Stimulated activated CD4-positive, alpha-beta T cell treated with anti-CD3 and anti-CD28 coated beads, Interleukin-2, amount 100 ng/mL, for 24 hours (primary cell): Measurements from ENCODE around the gene KRT31.
"Not testable (repeated sequence)": the region's sequence is repeated elsewhere in the genome, so short reads cannot be mapped to it uniquely, and the experiment has no call there.

ENCODE experiments used
- DNase-seq, 2 donors: peaks; one replicate each; pipeline ENCODE4 v3.0.0-alpha.2; 2020

The KRT31 gene

DNA sequence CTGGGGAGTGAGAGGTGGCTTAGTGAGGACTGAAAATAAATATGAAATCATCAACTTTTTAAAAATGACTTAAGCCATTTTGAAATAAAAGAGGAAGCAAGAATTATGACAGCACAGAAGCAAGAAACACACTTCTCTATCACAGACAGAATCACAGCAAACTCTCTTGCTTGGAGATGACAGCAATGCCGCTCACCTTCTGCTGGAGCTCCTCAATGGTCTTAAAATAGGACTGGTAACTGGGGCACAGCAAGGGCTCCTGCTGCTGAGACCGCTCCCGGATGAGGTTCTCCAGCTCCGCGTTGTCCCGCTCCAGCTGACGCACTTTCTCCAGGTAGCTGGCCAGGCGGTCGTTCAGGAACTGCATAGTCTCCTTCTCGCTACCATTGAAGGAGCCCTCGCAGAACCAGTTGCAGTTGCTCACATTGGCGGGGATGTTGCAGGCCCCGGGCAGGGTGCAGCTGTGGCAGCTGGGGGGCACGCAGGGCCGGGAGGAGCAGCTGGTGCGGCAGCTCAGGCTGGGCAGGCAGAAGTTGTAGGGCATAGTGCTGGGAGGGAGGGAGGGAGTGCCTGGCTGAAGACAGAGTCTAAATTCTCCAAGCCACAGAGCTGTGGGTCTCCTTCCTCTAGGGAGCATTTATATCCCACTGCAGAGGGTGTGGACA, at the start of gene KRT31:
Gene KRT31 (minus strand): TSS at position 613 of the 665 bp plus-strand sequence. CDS start 69 bp downstream, at position 544.
- peak in 1 of 2 donors; percentile 13 for DNase-seq

DNA sequence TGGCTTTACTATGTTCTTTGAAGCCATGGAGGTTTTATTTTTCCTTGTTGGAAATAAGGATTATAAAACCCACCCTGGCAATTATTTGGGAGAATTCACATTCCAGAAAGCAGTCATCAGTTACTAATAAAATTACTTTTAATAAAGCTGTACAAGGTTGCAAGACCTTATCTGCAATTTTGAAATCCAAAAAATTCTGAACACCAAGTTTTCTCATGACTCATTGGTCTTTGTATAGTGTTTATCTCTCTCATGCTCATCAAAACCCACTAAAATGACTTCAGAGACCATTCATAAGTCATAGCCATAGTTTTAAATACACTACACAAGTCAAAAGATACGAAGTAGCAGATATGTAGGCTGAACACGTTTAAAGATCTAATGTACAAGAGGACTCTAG, 49.4 kb upstream of the KRT31 start:
- DNase-seq, result no peak

DNA sequence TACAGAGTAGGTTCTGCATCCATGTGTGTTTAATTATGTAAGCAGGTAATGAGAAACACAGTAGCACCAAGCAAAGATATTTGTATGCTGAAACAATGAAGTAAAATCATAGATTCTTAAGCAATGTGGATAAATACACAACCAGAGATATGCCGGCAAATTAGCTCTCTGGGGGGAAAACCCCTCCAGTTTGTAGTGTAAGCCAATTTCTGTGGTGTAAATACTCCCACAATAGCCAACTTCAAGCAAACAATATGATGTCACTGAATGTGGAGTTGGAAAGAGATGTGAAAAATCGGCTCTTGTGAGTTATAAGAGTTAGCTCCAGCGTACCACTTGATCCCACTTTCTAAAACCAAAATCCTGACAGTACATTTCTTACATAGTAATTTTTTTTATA, 47.2 kb upstream of the KRT31 start:
- DNase-seq, result no peak

DNA sequence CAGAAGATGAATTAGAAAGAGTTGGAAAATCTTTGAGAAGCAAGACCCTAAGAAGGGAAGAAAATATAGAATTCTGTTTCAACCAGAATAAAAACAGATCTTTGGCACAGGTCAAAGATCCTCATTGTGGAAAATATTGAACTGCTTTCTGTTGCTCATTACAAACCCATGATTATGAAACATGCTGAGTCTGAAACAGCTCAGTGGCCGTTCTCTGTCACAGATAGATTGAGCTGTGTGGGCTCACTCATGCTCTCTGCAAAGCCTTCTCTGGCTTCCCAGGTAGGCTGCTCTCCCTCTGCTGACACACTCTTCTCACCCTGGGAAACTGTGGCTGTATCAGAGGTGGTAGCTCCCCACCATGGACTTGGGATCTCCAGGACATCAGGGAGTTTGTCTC, 46.8 kb upstream of the KRT31 start:
- no peak for DNase-seq

DNA sequence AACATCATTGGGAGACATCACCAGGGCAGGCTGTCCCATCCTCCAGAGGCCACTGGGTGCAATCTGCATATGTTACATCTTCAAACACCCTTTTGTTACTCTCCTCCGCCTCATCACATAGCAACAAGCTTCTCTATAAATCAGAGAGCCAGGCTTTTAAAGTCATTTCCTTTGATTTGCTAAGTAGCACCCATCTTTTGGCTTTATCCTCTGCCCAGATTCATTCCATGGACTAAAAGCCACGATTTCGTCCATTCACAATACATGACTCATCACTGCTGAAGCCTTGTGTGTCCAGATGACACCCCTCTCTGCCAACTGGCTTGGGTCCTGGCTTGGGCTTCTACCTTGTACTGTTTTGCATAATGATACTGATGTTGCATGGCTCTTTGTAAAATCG, 45.3 kb upstream of the KRT31 start:
- no peak for DNase-seq

DNA sequence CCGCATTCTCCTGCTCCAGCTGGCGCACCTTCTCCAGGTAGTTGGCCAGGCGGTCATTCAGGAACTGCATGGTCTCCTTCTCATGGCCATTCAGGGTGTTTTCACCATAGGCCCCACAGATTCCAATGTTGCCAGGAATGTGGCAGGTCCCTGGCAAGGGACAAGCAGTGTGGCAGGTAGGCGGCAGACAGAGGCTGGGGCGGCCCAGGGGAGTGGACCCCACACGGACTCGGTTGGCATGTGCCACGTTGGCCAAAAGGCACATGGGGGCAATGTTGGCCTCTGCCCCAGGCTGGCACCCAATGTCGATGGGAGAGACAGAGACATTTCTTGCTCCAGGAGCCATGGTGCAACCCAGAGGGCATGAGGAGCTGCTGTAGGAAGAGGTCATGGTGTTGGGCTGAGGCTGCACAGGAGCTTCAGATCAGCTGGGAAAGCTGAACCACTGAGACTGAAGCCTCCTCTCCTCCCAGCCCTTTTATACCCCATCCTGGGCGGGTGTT, 43.2 kb upstream of the KRT31 start, which contains the start of gene KRT38:
Gene KRT38 (minus strand): TSS at position 453 of the 503 bp plus-strand sequence. CDS start 62 bp downstream, at position 391.
- DNase-seq, result no peak

DNA sequence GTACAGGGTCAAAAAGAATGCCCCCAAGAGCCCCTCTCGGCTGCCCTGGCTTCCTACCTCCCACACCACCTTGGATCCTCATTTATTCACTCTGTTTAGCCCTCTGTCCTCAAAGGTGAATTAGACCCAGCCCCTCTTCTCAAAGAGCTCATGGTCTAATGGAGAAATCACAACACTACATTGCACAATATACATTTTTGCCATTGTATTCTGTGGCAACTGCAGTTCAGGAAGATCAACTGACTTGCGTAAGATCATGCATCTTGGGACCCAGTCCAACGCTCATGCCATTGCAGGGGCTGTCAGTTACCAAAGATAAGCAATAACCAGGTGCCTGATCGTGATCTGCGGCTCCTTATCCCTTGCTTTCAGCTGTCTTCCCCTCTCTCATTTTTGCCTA, 42.0 kb upstream of the KRT31 start:
- no peak for DNase-seq

DNA sequence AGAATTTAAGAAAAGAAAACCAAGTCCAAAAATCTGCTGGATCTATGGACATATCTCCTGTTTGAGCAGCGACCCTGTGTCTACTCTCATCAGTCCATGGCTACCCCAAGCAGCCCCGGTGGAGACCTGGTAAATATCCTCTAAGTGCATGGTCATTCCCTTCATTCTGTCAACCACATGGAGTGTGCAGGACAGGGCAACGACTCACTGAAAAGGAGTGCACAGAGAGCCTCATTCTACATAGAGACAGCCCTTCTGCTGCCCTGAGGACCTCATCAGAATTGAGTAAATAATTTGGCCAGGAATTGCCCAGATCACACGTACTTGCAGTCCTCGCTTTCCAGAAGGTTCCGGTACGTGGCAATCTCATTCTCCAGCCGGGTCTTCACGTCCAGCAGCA, 40.4 kb upstream of the KRT31 start:
- DNase-seq, result no peak

DNA sequence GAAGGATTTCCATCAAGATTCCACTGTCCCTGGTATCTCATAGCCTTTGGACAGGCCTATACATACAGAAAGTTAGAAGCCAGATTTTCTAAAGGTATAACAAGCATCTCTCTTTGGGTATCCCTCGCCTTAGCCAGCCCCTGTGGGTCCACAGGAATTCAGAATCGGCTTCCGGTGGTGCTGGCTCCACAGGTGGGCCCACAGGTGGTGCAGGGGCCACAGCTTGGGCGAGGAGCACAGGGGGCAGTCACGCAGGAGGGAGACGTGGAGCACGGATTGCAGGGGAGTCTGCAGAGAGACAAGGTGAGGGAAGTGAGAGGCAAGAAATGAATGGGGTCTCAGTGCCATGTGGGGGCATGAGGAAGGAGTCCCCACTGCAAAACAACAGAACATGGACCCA, 39.8 kb upstream of the KRT31 start:
- DNase-seq, result no peak

DNA sequence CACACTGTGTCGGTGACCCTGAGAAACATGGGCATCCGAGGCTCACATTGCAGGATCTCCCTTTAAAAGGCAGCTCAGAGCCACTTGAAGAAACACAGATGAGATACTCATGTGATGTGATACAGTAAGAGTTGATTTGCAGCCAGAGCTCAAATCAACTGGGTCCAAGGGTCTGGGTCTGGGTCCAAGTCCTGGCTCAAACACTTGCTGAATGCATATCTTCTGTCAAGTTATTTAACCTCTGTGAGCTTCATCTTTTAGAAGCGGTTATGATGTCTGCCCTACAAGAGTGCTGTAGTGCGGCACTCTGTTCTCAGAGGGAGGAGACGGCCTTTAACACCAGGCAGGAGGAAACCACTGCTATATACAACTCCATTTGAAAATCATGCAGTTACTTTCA, 37.0 kb upstream of the KRT31 start:
- DNase-seq, result no peak

DNA sequence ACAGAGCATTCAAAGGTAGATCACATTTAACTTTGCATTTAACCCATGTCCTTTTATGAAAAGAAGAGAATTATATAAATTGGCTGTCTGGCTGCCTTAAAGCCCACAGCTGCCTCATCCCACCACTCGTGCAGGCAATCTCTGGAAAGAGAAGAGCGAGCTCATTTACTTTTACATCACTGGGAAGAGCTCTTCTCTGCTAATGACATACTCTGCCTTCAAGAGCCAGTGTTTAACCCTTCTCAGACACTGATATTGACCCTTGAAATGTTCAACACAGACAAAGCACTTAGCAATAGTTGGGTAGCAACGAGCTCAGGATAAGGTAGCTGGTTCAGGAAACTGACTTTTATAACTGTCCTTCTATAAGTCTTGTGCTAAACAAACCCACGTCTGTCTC, 36.6 kb upstream of the KRT31 start:
- DNase-seq, result no peak

DNA sequence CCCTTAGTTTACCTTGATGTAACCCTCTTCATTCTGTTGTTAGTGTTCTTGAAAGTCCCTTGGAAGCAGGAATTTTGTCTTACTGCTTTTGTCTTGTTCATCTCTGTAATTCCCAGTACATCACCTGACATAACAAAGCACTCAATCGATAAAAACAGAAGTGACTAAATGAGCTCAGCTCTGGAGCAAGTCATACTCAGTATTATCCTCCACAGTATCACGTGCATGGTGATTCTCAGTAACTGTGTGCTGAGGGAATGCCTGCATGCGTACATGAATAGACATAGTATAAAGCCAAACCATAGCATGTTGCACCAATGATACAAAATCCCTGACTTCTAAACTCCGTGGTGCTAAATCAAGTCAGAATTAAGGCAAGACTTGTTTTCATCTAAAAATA, 36.2 kb upstream of the KRT31 start:
- DNase-seq, result no peak

DNA sequence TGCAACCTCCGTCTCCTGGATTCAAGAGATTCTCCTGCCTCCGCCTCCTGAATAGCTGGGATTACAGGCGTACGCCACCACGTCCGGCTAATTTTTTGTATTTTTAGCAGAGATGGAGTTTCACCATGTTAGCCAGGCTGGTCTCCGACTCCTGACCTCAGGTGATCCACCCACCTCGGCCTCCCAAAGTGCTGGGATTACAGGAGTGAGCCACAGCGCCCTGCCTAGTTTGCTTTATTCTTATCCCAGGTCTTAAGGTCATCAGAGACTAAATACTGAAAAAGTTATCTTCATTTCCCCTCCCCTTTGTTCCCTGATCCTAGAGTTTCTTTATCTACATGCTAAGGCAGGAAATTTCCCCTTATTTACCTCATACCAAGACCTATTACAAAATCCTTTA, 33.0 kb upstream of the KRT31 start:
- DNase-seq, result not testable (repeated sequence)

DNA sequence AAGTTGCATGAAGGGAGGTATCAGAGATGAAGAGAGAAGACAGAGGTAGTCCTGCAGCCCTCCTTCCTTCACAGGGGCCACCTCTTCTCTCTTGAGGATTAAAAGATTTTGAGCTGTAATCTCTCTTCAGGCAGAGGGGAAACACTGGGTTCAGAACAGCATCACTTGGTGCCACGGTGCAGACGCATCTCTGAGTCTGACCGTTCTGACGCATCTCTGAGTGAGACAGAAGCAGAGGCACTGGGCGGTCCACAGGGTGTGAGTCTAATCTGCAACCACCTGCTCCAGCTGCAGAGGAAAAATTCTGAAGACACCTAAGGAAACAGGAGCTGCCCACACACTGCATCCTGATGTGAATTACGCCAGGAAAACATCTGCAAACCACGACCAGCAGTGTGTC, 32.3 kb upstream of the KRT31 start:
- DNase-seq, result no peak

DNA sequence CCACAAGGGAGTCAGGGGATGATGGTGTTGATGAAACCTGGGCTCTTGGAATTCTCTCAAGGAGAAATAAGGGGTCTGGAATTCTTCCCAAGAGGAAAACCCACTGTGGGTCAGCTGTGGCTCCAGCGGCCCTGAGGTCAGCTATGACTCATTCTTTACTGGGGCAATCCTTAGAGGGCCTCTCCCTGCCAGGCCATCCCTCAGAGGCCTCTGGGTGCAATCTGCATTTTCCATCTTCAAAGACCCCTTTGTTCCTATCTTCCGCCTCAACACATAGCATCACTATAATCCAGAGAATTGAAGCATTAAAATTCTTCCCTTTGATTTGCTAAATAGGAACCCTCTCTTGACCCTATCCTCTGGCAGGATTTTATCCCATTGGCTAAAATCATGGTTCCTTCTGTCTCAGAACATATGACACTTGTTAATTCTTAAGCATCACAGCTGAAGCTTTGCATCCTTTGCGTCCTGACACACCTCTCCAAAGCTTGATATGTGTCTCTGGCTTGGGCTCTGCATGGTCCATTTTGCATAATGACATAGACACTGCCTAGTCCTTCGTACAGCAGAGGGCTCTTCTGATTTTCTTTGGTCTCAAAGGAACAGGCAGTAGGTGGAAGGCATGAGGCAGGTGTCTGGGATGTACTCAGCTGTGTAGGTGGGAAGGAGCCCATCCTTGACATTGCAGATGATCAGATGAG, 31.3 kb upstream of the KRT31 start:
- no peak for DNase-seq

DNA sequence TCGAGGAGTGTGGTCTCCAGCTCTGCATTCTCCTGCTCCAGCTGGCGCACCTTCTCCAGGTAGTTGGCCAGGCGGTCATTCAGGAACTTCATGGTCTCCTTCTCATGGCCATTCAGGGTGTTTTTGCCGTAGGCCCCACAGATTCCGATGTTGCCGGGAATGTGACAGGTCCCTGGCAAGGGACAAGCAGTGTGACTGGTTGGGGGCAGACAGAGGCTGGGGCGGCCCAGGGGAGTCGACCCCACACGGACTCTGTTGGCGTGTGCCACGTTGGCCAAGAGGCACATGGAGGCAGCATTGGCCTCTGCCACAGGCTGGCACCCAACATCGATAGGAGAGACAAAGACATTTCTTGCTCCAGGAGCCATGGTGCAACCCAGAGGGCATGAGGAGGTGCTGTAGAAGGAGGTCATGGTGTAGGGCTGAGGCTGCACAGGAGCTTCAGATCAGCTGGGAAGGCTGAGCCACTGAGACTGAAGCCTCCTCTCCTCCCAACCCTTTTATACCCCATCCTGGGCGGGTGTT, 26.8 kb upstream of the KRT31 start, which contains the start of gene KRT37:
Gene KRT37 (minus strand): TSS at position 475 of the 525 bp plus-strand sequence. CDS start 62 bp downstream, at position 413.
- no peak for DNase-seq

DNA sequence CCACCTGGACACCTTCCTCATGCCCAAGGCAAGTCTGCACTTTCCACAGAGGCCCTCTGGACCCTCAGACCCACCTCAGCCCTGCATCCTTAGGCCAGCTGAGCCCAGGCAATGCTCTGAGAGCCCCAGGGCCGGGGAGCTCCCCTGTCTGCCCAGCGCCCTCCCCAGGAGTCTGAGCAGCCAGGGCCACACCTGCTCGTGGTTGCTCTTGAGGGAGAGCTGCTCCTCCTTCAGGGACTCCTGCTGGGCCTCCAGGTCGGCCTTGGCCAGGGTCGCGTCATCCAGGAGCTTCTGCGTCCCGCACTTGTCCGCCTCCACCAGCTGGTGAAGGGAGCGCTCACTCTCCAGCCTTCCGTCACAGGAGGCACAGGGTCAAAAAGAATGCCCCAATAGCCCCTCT, 25.2 kb upstream of the KRT31 start:
- not testable (repeated sequence) for DNase-seq

DNA sequence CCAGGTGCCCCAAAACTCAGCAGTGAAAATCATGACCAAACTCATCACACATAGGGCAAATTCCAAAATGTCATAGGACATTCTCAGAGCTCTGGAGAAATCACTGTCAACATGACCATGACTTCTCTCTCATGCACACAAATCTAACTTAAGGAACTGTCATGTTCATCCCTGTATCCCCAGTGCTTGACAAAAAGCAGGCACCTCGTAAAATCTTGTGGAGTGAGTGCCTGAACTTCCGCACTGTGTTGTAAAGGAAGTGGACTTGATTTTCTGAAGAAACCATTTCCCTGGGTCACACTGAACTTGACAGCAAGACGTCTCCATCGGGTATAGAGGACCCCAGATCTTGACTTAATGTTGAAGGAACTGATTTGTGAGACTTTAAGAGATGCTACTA, 24.2 kb upstream of the KRT31 start:
- no peak for DNase-seq

DNA sequence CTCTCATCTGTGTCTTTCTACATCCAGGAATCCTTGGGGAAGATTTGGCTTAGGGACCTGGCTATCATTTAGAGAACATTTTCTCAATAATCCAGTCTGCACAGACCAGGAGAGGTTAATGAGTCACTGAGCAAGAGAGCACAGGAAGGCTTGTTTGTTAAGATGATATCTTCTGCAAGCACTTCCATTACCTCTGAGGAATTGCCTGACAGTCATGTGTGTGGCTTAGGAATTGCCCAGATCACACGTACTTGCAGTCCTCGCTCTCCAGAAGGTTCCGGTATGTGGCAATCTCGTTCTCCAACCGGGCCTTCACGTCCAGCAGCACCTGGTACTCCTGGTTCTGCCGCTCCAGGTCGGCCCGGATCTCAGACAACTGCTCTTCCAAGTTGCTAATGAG, 23.7 kb upstream of the KRT31 start:
- DNase-seq, result no peak

DNA sequence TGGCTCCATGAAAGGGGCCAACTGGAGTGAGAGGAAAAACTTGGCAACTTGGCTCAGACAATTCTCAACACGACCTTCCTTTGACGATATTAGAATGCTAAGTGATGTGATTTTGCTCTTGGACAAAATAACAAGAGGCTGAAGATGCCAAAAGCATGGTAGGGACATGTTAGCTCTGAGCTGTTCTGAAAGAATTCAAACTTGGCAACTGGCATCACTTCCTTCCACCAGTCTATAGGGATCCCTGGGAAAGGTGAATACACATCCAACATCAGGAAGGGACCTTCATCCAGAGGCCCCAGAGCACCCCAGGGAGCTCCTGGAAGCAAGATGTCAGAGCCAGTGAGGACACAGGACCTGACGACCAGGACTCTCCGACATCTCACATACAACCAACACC, 22.7 kb upstream of the KRT31 start:
- DNase-seq, result no peak

DNA sequence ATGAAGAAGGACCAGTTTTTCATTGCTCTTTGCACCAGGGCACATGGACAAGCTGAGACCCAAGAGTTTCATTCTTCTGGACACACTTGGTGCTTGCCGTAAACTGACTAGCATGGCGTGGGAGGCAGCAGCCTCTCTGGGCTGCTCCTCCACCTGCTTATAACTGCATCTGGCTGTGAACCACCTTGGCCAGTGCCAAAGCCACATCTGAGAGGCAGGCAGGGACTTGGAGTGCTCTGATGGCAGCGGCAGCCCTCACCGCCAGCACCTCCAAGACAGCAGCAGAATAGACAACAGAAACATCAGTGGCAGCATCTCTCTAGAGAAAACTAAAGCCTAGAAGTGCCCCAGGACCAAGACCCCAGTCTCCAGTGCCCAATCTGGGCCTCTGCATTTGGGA, 22.3 kb upstream of the KRT31 start:
- DNase-seq, result no peak

DNA sequence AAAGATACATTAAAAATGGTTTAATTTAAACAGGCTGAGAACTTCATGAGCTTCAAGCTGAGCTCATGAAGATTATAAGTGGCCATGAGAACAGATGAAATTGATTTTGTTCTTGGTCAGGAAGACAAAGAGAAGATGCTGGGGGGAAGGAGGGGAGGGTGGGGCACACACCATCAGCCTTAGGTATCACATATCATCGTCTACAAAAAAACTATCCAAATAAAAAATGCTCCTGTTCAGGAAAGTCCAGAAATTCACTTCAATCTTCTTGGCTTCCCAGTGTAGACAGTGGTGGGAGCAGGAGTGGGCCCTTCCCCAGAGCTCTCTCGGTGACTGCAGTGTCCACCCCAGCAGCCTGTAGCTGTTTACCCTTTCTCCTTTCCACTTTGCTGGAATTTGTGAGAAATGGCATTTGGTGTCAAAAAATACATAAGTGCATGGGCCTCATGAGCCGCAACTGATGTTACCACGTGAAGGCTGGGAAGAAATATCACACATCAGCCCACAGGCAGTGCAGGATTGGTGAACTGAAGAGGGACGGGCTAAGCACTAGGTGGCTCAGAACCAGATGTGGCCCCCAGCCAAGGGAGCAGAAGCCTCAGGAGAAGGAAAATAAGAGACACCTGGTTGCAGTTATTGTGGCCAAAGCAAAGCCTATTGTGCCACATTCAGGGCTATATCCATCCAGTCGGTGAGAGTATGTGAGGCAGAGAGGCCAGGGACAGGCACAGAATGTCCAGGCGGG, 20.9 kb upstream of the KRT31 start:
- no peak for DNase-seq

DNA sequence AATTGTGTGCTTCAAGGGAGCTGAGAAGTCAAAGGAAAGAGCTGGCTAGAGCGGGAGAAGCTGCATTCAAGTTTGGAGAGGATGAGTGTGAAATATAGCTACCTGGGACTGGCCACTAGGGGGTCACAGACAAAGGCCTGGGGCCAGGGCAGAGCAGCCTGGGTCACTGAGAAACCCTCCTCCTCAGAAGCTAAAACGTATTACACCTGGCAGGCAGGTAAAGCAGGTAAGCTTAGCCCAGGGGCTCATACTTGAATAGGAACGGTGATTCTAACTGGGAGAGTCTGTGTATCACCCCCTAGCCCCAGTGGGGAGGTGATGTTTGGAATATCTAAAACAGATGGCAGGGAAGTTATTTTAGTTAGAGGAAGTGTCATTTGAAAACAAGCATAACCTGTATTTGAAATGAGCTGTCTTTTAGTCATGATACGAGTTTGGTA, 20.2 kb upstream of the KRT31 start:
- DNase-seq, result no peak
